KMS-11 (cell line): ENCODE measurements around the gene NUP85.
"Not testable (repeated sequence)": the region's sequence is repeated elsewhere in the genome, so short reads cannot be mapped to it uniquely, and the experiment has no call there.

ENCODE experiments used
- H2AFZ ChIP-seq: fragments of 200-600 bp; sonication (generic); 2 replicates; pipeline ENCODE4 v1.6.1; 2016; ENCODE audit warnings: antibody characterized with exemption, mixed run types, low read depth
- H3K27ac ChIP-seq: fragments of 200-600 bp; sonication (generic); 2 replicates; pipeline ENCODE4 v1.6.1; 2016; ENCODE audit warnings: mild to moderate bottlenecking, mixed run types
- H3K27me3 ChIP-seq: fragments of 200-600 bp; sonication (generic); 2 replicates; pipeline ENCODE4 v1.6.1; 2017; ENCODE audit warnings: mild to moderate bottlenecking, low read depth, mixed run types, moderate library complexity; ENCODE audit not compliant: insufficient read depth
- H3K36me3 ChIP-seq: fragments of 200-600 bp; sonication (generic); 2 replicates; pipeline ENCODE4 v1.6.1; 2017; ENCODE audit warnings: mild to moderate bottlenecking, mixed run types; ENCODE audit not compliant: insufficient read depth
- H3K4me1 ChIP-seq: fragments of 200-600 bp; sonication (generic); 2 replicates; pipeline ENCODE4 v1.6.1; 2016; ENCODE audit warnings: mild to moderate bottlenecking, low read depth, mixed run types; ENCODE audit not compliant: poor library complexity, severe bottlenecking
- H3K4me2 ChIP-seq: fragments of 200-600 bp; sonication (generic); 2 replicates; pipeline ENCODE4 v1.7.0; 2016; ENCODE audit warnings: mild to moderate bottlenecking, mixed run types
- H3K4me3 ChIP-seq: fragments of 200-600 bp; sonication (generic); IDR thresholded peaks from 2 replicates; pipeline ENCODE4 v1.6.1; 2017; ENCODE audit warnings: low read depth, low read length, mixed read lengths; ENCODE audit not compliant: insufficient read depth
- H3K79me2 ChIP-seq: fragments of 200-600 bp; sonication (generic); 2 replicates; pipeline ENCODE4 v1.6.1; 2016; ENCODE audit warnings: low read depth, mixed run types; ENCODE audit not compliant: insufficient read depth
- H3K9ac ChIP-seq: fragments of 200-600 bp; sonication (generic); 2 replicates; pipeline ENCODE4 v1.6.1; 2016; ENCODE audit warnings: mild to moderate bottlenecking, mixed run types
- H4K20me1 ChIP-seq: fragments of 200-600 bp; sonication (generic); 2 replicates; pipeline ENCODE4 v1.6.1; 2016; ENCODE audit warnings: mild to moderate bottlenecking, mixed run types; ENCODE audit not compliant: insufficient read depth
- TF ChIP-seq, protein P1 (sequence below): fragments of 200-600 bp; sonication (generic); conservative IDR thresholded peaks from 2 replicates; pipeline ENCODE4 v1.6.1; 2017; ENCODE audit warnings: low read depth, mild to moderate bottlenecking, antibody characterized with exemption, low read length, moderate library complexity, mixed read lengths

Gene NUP85

DNA sequence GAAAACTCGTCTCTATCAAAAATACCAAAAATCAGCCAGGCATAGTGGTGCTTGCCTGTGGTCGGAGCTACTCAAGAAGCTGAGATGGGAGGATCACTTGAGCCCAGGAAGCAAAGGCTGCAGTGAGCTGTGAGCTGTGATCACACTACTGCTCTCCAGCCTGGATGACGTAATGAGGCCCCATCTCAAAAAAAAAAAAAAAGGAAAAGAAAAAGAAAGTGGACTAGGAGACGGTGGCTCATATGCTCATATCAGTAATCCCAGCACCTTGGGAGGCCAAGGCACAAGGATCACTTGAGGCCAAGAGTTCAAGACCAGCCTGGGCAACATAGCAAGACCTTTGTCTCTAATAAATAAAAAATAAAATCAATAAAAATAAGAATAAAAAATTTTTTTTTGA, 13.9 kb upstream of the NUP85 start:
- Histone ChIP-seq H3K4me1 (peaks cover 12% of the 10 kb centered on the region), H3K36me3 (no peaks in the 10 kb centered on the region), H3K79me2 (no peaks in the 10 kb centered on the region), H3K27me3 (no peaks in the 10 kb centered on the region), H2AFZ (no peak overlapping the region), H3K9ac (no peak overlapping the region), H3K4me2 (no peak overlapping the region), H4K20me1 (no peaks in the 10 kb centered on the region), H3K27ac (no peak overlapping the region), H3K4me3 (no peak overlapping the region)
- TF ChIP-seq, protein P1, sequence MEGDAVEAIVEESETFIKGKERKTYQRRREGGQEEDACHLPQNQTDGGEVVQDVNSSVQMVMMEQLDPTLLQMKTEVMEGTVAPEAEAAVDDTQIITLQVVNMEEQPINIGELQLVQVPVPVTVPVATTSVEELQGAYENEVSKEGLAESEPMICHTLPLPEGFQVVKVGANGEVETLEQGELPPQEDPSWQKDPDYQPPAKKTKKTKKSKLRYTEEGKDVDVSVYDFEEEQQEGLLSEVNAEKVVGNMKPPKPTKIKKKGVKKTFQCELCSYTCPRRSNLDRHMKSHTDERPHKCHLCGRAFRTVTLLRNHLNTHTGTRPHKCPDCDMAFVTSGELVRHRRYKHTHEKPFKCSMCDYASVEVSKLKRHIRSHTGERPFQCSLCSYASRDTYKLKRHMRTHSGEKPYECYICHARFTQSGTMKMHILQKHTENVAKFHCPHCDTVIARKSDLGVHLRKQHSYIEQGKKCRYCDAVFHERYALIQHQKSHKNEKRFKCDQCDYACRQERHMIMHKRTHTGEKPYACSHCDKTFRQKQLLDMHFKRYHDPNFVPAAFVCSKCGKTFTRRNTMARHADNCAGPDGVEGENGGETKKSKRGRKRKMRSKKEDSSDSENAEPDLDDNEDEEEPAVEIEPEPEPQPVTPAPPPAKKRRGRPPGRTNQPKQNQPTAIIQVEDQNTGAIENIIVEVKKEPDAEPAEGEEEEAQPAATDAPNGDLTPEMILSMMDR: no peak

DNA sequence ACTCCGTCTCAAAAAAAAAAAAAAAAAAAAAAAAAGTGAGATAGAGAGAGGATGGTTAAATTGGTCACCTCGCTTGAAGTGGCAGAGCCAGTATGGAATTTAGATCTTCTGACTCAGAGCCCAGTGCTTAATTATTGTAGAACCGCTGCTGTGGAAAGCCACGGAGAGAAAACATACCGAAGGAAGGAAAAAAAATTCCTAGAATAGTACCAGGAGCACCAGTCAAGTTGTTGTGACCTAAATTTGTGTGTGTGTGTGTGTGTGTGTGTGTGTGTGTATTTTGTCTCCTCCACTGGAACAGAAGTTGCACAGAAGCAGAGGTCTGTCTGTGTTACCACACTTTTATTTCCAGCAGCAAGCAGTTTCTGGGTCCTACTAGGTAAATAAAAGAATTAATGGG, 10.6 kb upstream of the NUP85 start:
- Histone ChIP-seq H3K9ac (no peak overlapping the region), H3K4me2 (no peak overlapping the region), H3K79me2 (no peaks in the 10 kb centered on the region), H2AFZ (no peak overlapping the region), H3K27me3 (no peaks in the 10 kb centered on the region), H4K20me1 (no peaks in the 10 kb centered on the region), H3K4me3 (no peak overlapping the region), H3K4me1 (peaks cover under 1% of the 10 kb centered on the region), H3K27ac (no peak overlapping the region), H3K36me3 (no peaks in the 10 kb centered on the region)
- TF ChIP-seq, protein P1: no peak

DNA sequence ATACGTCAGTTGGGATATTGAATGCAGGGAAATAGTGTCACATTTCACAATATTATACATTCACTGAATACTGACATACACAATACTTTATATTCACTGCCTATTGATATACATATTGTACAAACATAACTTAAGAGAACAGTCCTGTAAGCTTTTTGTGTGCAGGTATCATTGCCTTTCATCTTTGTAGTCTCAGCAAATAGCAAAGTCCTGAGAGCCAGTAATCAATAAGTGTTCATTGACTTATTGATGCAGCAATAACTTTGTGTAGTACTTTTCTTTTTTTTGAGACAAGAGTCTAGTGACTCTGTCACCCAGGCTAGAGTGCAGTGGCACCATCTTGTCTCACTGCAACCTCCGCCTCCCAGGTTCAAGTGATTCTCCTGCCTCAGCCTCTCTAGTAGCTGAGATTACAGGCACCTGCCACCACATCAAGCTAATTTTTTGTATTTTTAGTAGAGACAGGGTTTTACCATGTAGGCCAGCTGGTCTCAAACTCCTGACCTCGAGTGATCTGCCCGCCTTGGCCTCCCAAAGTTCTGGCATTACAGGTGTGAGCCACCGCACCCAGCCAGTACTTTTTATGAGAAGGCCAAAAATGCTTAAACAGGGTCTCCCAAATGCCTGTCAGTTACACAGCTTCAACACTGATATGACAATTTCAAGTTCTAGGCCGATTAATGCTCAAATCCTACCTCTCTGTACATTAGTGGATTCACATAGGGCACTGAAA, 5.4 kb upstream of the NUP85 start:
- Histone ChIP-seq H3K27ac (no peak overlapping the region), H3K79me2 (no peaks in the 10 kb centered on the region; the same call in 1 of the 2 replicates), H3K36me3 (no peaks in the 10 kb centered on the region), H4K20me1 (no peaks in the 10 kb centered on the region), H3K4me3 (no peak overlapping the region), H3K9ac (no peak overlapping the region), H3K27me3 (no peaks in the 10 kb centered on the region), H3K4me2 (no peak overlapping the region), H2AFZ (no peak overlapping the region), H3K4me1 (peaks cover 6% of the 10 kb centered on the region)
- TF ChIP-seq, protein P1: no peak

DNA sequence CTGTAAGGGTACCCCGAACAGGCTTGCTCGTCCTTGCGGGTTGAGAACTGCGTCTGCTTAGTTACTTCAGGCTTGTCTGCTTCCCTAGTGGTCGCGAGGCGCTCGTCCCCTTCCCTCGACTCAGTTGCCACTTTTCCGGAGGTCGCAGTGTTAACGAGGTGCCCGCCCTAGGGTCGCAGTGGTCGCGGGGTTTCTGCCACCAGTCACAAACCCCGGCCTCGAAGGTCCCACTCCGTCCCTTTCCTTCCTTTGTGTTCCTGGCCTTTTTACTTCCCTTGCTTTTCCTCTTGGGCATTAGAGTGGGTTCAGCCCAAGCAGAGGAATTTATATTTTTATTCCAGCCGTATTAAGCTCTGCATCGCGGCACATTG, 299 bp downstream of the NUP85 start:
- H2AFZ ChIP-seq: peak overlapping the region; percentile 89
- H3K4me2 ChIP-seq: peak overlapping the region; percentile 82; the same call in 1 of the 2 replicates
- TF ChIP-seq, protein P1: no peak
- peaks cover 54% of the 10 kb centered on the region for H3K79me2 ChIP-seq
- peaks cover 9% of the 10 kb centered on the region; the same call in 1 of the 2 replicates for H3K36me3 ChIP-seq
- no peak overlapping the region for H3K4me3 ChIP-seq
- peak overlapping the region; percentile 94 for H3K27ac ChIP-seq
- peak overlapping the region; percentile 94 for H3K9ac ChIP-seq
- no peaks in the 10 kb centered on the region for H4K20me1 ChIP-seq
- peaks cover 20% of the 10 kb centered on the region for H3K4me1 ChIP-seq
- H3K27me3 ChIP-seq: no peaks in the 10 kb centered on the region

DNA sequence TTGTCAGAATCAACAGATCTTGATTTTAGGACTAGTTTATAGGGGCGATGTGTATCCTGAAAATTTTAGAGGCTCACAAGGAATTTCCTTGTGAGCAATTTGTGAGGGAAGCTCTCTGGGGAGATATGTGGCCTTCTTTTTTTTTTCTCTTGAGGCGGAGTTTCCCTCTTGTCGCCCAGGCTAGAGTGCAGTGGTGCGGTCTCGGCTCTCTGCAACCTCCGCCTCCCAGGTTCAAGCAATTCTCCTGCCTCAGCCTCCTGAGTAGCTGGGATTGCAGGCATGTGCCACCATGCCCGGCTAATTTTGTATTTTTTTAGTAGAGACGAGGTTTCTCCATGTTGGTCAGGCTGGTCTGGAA, 1.6 kb downstream of the NUP85 start:
- H2AFZ ChIP-seq, H3K4me3 ChIP-seq, H3K27ac ChIP-seq, H4K20me1 ChIP-seq, H3K27me3 ChIP-seq, H3K9ac ChIP-seq: not testable (repeated sequence)
- peaks cover 64% of the 10 kb centered on the region for H3K79me2 ChIP-seq
- H3K36me3 ChIP-seq: peaks cover 16% of the 10 kb centered on the region; the same call in 1 of the 2 replicates
- peak overlapping the region; percentile 82 for H3K4me2 ChIP-seq
- H3K4me1 ChIP-seq: peaks cover 20% of the 10 kb centered on the region
